GM12892 (cell line): Measurements from ENCODE around the gene TMEM119.
"Not testable (repeated sequence)": the region's sequence is repeated elsewhere in the genome, so short reads cannot be mapped to it uniquely, and the experiment has no call there.

ENCODE experiments used
- DNase-seq: peaks from one replicate; pipeline ENCODE4 v3.0.0; 2011; ENCODE audit not compliant: insufficient read length
- FAIRE-seq: peaks from 2 replicates; lab custom pipeline; 2011; peaks lifted over from hg19 to GRCh38; lab: Jason Lieb, UNC
- POLR2A ChIP-seq: IDR thresholded peaks from 2 replicates; pipeline ENCODE4 v1.6.1; 2011; ENCODE audit warnings: low read depth, low read length, control low read depth
- POLR2AphosphoS5 ChIP-seq: IDR thresholded peaks from 2 replicates; pipeline ENCODE4 v1.6.1; 2011; ENCODE audit warnings: low read depth, low read length, control low read depth
- TAF1 ChIP-seq: IDR thresholded peaks from 2 replicates; pipeline ENCODE4 v1.6.1; 2011; ENCODE audit warnings: low read depth, mild to moderate bottlenecking, control low read depth, low read length, borderline replicate concordance

TMEM119 gene

GRCh38 chr12:108591267-108591980 is 6.5 kb downstream of the TMEM119 start:
- no peak for TF ChIP-seq POLR2A
- TF ChIP-seq TAF1 = no peak
- TF ChIP-seq POLR2AphosphoS5 = no peak
- DNase-seq (no peak), FAIRE-seq (no peak)

DNA sequence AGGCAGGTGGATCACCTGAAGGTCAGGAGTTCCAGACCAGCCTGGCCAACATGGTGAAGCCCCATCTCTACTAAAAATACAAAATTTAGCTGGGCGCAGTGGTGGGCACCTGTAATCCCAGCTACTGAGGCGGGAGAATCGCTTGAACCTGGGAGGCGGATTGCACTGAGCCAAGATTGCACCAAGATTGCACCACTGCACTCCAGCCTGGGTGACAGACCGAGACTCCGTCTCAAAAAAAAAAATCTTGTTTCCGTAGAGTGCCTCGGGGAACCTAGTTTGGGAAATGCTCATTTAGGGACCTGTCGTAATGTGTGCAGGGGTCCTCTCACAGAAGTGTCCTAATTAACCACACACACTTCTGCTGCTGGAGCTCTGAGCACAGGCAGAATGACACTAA is 7.4 kb downstream of the TMEM119 start:
- not testable (repeated sequence) for DNase-seq, FAIRE-seq

DNA sequence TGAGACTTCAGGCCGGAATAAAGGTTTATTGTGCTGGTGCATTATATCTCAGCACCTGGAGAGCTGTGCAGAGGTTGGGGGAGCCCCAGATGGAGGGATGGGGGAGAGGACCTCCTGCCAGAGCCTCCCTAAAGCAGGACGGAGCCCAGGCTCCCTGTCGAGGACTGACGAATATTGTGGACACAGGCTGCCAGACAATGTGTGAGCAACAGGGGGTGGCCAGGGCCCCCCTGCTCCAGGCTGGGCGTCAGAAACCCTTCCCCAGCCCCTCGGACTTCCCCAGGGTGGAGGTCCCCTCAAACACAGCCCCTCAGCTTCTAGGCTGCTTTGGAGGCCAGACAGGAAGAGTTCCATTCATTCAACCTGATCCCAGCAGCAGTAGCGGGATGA is 8.0 kb downstream of the TMEM119 start:
- no peak for DNase-seq
- TF ChIP-seq POLR2A (no peak), TAF1 (no peak), POLR2AphosphoS5 (no peak)
- no peak for FAIRE-seq

DNA sequence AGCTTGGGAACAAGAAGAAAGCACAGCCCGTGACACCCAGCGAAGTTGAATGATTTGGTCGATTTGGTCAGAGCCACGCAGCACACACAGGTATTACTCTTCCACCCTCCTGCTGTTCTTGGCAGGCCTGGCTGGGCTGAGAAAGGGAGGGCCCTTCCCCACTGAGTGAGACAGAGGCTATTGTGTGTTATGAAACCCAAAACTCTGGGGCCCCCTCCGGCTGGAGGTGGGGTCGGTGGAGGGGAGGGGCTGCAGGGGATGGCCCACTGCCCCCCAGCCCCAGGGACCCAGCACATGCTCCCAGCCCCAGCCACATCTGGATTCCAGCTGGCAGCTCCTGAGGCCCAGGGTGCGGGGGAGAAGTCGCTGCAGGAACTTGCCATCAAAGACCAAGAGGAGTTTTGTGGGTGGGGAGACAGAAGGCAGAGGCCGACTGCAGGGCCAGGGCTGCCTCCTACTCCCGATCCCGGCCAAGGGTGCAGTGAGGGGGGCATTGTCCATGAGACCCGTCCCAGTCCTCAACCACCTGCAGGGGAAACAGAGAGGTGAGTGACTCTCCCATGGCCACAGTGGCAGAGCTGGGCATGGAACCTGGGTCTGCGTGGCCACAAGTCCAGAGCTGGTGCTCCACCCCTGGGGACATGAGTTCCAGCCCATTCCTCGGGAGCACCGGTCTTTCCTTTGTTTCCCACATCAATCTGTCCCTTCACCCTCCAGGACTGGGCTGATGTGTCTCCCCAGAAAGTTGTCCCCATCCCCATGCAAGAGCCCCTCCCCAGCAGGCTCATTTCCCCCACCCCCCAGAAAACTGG is 8.7 kb downstream of the TMEM119 start:
- FAIRE-seq = no peak
- TF ChIP-seq POLR2AphosphoS5 (no peak), TAF1 (no peak), POLR2A (no peak)
- DNase-seq = no peak

DNA sequence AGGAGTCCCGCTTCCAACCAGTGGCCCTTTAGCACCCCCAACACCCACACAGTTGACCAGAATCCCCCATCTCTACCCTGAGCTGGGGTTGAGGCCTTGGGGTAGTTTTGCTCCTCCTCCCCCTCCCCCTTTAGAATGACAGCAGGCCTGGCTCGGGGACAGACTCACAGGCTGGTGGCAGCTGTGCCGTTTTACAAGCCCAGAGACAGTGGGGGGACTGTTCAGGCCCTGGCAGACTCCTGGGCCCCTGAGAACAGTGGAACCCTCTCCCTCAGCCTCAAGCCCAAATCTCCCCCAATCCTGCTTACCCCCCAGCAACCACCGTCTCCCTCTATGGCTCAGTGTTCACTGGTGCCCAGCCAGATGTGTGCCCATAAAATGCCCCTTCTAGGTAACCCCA is 10.1 kb downstream of the TMEM119 start:
- no peak for DNase-seq
- FAIRE-seq = no peak
- TF ChIP-seq TAF1 = no peak
- TF ChIP-seq POLR2AphosphoS5 = no peak
- TF ChIP-seq POLR2A = no peak

DNA sequence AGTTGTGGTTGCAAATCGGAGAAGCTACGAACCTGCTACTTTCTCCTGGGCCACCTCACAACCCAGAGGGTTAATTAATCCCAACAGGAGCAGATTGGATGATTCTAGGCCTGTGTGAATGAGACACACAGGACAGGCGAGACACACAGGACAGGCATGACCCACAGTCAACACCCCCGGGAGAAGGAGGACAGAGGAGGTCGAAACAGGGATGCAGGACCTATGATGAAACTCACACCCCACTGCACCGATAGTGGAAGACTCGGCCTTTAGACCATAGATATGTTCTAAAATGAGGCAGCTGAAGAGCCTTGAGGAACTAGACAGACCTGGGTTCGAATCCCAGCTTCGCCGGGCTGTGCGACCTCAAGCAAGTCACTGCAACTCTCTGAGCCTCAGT is 11.6 kb downstream of the TMEM119 start:
- FAIRE-seq (no peak), DNase-seq (no peak)
- TF ChIP-seq TAF1 = no peak
- TF ChIP-seq POLR2AphosphoS5 = no peak
- no peak for TF ChIP-seq POLR2A

DNA sequence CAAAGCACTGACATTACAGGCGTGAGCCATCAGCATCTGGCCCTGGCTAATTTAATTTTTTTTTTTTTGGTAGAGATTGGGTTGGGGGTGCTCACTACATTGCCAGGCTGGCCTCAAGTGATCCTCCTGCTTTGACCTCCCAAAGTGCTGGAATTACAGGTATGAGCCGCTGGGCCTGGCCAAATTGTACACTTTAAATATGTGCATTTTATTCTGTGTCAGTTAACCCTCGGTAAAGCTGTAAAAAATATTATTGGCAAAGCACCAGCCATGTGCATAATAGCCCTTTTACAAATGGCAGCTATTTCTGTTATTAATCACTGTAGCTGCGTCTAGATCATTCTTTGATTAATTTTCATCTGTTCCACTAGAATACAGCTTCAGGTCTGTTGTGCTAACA is 12.0 kb downstream of the TMEM119 start:
- no peak for FAIRE-seq
- DNase-seq = no peak
- no peak for TF ChIP-seq TAF1
- no peak for TF ChIP-seq POLR2A
- no peak for TF ChIP-seq POLR2AphosphoS5

DNA sequence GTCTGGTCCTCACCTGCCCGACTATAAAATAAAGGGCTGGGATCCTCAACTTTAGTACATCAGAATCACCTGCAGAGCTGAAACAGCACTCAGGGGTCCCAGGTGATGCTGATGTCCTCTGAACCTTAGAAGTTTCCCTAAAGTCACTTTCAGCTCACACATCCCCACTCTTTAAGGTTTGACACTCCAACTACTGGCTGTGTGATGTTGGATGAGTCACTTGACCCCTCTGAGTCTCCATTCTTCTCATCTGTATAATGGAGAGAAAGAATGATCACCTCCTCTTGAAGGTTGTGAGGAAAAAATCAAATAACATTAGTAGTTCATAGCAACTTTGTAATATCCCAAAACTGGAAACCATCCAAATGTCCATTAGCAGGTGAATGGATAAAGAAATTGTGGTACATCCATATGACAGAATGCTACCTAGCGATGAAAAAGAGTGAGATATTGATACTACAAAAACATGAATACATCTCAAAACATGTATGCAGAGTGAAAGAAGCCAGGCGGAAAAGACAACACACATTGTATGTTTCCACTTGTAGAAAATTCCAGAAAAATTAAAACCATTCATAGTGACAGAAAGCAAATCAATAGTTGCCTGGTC is 13.3 kb downstream of the TMEM119 start:
- TF ChIP-seq TAF1 = no peak
- no peak for TF ChIP-seq POLR2A
- TF ChIP-seq POLR2AphosphoS5 = no peak
- no peak for DNase-seq
- FAIRE-seq = no peak

- FAIRE-seq (no peak), DNase-seq (no peak)
- no peak for TF ChIP-seq POLR2A
- TF ChIP-seq TAF1 = no peak
- TF ChIP-seq POLR2AphosphoS5 = no peak
Measured at GRCh38 chr12:108583991-108584390, 13.9 kb downstream of the TMEM119 start.

GRCh38 chr12:108582978-108583770 is 14.7 kb downstream of the TMEM119 start:
- DNase-seq = no peak
- no peak for FAIRE-seq
- no peak for TF ChIP-seq TAF1
- TF ChIP-seq POLR2AphosphoS5 = no peak
- no peak for TF ChIP-seq POLR2A

DNA sequence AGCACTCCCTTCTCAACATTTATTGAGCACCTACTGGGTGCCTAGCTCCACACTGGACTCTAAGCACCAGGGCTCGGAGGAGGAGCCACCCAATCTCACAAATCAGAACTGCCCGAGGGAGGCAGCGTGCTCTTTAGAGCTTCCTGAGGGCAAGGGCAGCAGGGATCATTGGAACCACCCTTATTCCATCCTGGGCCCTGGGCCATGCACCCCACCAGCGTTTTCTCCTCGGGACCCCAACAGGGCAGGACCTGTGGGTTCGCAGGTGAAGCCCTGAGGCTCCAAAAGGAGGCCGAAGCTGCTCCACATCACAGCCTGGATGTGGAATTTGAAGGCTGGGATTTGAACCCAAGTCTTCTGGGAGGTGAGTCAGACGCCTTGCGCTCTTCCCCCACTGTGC is 15.4 kb downstream of the TMEM119 start:
- no peak for TF ChIP-seq TAF1
- no peak for TF ChIP-seq POLR2A
- TF ChIP-seq POLR2AphosphoS5 = no peak
- DNase-seq = no peak
- FAIRE-seq = no peak
